ENCODE results near the gene KCNJ9. TPM values are rescaled to one million over a fixed set of nuclear protein-coding genes. Genes with fewer than 3 reads are reported as not detected.
A peak's percentile ranks its signal among the peaks of the same experiment; 100 is the strongest.

KCNJ9 gene
- total RNA-seq, 1 donor from 2014 or later = not detected

GRCh38 chr1:160097911-160098851 is 16.8 kb downstream of the KCNJ9 start, which contains the start of gene IGSF8:
Gene IGSF8 (minus strand): TSS chr1:160098619. CDS start chr1:160098472, 147 bp downstream.
- H3K79me2 ChIP-seq (ENCODE audit: insufficient read depth, low read length) = no peaks in the 10 kb centered on the region
- peak within 1 kb of the TSS; percentile 89 for H3K4me2 ChIP-seq (ENCODE audit: low read length)
- H2AFZ ChIP-seq (ENCODE audit: low read depth, low read length) = peak within 1 kb of the TSS; percentile 91
- no peaks in the 10 kb centered on the region for H3K36me3 ChIP-seq (ENCODE audit: insufficient read depth, low read length)
- Mint-ChIP-seq H3K4me1 (ENCODE audit: low read depth, unreplicated experiment) (peaks cover 23% of the 10 kb centered on the region), H3K36me3 (ENCODE audit: low read depth, unreplicated experiment) (no peaks in the 10 kb centered on the region), H3K4me3 (ENCODE audit: unreplicated experiment) (peak within 1 kb of the TSS; percentile 87), H3K27ac (ENCODE audit: unreplicated experiment) (peak within 1 kb of the TSS; percentile 84), H3K27me3 (ENCODE audit: low read depth, unreplicated experiment) (no peaks in the 10 kb centered on the region), H3K9me3 (ENCODE audit: unreplicated experiment) (no peaks in the 10 kb centered on the region)
- peaks cover 15% of the 10 kb centered on the region for H3K4me1 ChIP-seq (ENCODE audit: insufficient read depth, low read length)
- no peak within 1 kb of the TSS for H3K27ac ChIP-seq (ENCODE audit: low read depth, low read length)
- DNase-seq (ENCODE audit: low read depth) (peak; percentile 57), FAIRE-seq (no peak)
- peak within 1 kb of the TSS; percentile 59 for H3K4me3 ChIP-seq (ENCODE audit: insufficient read depth, low read depth, low read length)
- H3K27me3 ChIP-seq (ENCODE audit: insufficient read depth, low read length) = no peaks in the 10 kb centered on the region
- H3K9me3 ChIP-seq (ENCODE audit: insufficient read depth, low read depth, low read length) = no peaks in the 10 kb centered on the region
- H4K20me1 ChIP-seq (ENCODE audit: insufficient read depth, low read length) = peaks cover 6% of the 10 kb centered on the region
- peak within 1 kb of the TSS; percentile 73 for H3K9ac ChIP-seq (ENCODE audit: low read length)
- TF ChIP-seq CTCF (IDR thresholded peaks at IDR 0.05; ENCODE audit: insufficient read depth, low read depth, low read length) (no peak), EZH2 (IDR thresholded peaks at IDR 0.05; ENCODE audit: insufficient read depth, low read length) (no peak)

DNA sequence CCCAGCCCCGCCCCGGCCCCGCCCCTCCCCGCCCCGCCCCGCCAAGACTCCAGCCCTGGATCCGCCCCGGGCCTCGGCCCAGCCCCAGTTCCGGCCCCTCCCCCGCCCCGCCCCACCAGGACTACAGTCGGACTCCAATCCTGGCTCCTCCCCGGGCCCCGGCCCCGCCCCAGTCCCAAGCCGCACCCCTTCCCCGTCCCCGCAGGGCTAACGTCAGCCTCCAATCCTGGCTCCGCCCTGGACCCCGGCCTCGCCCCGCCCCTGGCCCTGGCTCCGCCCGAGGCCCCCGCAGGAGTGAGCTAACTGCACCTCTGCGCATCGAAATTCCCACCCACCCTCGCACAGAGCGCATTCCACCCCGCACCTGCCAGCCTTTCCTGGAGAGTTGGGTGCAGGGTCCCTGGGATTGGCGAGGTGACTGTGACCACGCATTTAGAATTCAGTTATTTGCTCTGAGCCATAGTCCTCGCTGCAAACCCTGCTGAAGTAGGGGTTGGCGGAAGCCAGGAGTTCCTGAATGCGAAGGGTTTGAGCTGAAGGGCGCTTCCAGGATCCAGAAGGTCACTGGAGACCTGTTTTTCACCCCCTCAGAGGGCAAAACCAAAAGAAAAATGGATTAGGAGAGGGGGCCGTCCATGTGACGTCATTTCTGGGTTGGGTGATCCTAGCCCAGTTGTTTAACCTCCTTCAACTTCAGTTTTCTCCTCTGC is 17.7 kb downstream of the KCNJ9 start:
- DNase-seq (ENCODE audit: low read depth) (peak; percentile 74), FAIRE-seq (no peak)
- Mint-ChIP-seq H3K9me3 (ENCODE audit: unreplicated experiment) (no peaks in the 10 kb centered on the region), H3K27ac (ENCODE audit: unreplicated experiment) (peak overlapping the region; percentile 53), H3K4me3 (ENCODE audit: unreplicated experiment) (peak overlapping the region; percentile 60), H3K36me3 (ENCODE audit: low read depth, unreplicated experiment) (no peaks in the 10 kb centered on the region), H3K27me3 (ENCODE audit: low read depth, unreplicated experiment) (no peaks in the 10 kb centered on the region), H3K4me1 (ENCODE audit: low read depth, unreplicated experiment) (peaks cover 30% of the 10 kb centered on the region)
- Histone ChIP-seq H3K4me1 (ENCODE audit: insufficient read depth, low read length) (peaks cover 15% of the 10 kb centered on the region), H3K27ac (ENCODE audit: low read depth, low read length) (no peak overlapping the region), H3K36me3 (ENCODE audit: insufficient read depth, low read length) (no peaks in the 10 kb centered on the region), H3K79me2 (ENCODE audit: insufficient read depth, low read length) (no peaks in the 10 kb centered on the region), H2AFZ (ENCODE audit: low read depth, low read length) (peak overlapping the region; percentile 91), H4K20me1 (ENCODE audit: insufficient read depth, low read length) (peaks cover 6% of the 10 kb centered on the region), H3K4me3 (ENCODE audit: insufficient read depth, low read depth, low read length) (peak overlapping the region; percentile 46), H3K4me2 (ENCODE audit: low read length) (peak overlapping the region; percentile 87), H3K9me3 (ENCODE audit: insufficient read depth, low read depth, low read length) (no peaks in the 10 kb centered on the region), H3K9ac (ENCODE audit: low read length) (peak overlapping the region; percentile 69), H3K27me3 (ENCODE audit: insufficient read depth, low read length) (no peaks in the 10 kb centered on the region)
- TF ChIP-seq EZH2 (IDR thresholded peaks at IDR 0.05; ENCODE audit: insufficient read depth, low read length) = no peak
- no peak for TF ChIP-seq CTCF (IDR thresholded peaks at IDR 0.05; ENCODE audit: insufficient read depth, low read depth, low read length)

Measured in astrocyte (in vitro differentiated cells and primary cell).